GM18499 (cell line): ENCODE data around the gene ALPK3.

ENCODE experiments used
- ATAC-seq: cut with Tn5 transposase; IDR thresholded peaks from one replicate; pipeline ENCODE4 v1.9.1; 2021; ENCODE audit warnings: moderate number of reproducible peaks; ENCODE audit not compliant: insufficient read depth, unreplicated experiment

ALPK3 gene

DNA sequence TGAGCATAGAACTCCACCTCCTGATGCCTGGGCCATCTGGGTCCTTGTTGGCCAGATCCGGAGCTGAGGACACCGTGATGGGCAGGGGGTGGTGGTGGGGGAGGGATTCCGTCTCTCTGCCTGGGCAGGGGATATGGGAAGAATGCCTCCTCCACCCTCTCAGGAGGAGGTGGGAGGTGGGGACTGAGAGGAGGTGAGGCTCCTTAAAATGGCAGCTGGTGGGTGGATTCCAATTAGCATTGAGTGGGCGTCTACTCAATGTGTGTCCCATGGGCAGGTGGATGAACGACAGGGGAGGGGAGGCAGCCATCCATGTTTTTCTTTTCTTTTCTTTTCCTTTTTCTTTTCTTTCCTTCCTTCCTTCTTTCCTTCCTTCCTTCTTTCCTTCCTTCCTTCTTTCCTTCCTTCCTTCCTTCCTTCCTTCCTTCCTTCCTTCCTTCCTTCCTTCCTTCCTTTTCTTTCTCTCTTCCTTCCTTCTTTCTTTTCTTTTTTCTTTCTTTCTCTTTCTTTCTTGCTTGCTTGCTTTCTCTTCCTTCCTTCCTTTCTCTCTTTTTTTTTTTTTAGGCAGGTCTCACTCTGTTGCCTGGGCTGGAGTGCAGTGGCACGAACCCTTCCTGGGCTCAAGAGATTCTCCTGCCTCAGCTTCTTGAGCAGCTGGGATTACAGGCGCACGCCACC, 72.3 kb downstream of the ALPK3 start:
- ATAC-seq = no peak

DNA sequence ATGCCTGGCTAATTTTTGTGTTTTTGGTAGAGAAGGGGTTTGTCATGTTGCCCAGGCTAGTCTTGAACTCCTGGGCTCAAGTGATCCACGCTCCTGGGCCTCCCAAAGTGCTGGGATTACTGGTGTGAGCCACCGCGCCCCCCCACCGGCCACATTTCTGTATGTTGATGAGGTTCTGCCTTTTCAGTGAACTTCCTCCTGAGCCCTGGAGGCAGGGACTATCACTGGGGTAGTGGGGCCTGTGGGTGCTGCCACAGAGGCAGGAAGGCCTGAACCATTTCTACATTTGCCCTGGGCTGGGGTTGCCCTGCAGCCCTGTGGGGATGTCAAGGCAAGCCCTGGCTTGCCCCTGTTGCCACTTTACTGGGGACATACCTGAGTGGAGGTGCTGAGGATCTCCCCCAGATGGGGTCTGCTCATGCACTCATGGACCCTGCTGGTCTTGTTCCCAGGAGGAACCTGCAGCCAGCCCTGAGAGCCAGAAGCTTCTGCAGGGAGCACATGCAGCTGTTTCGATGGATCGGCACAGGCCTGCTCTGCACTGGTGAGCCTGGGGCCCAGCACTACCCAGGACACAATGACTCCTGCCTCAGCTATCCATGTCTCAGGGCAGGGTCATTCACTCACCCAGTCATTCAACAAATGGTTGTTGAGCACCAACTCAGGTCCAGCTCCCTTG, 73.0 kb downstream of the ALPK3 start:
- ATAC-seq = no peak

DNA sequence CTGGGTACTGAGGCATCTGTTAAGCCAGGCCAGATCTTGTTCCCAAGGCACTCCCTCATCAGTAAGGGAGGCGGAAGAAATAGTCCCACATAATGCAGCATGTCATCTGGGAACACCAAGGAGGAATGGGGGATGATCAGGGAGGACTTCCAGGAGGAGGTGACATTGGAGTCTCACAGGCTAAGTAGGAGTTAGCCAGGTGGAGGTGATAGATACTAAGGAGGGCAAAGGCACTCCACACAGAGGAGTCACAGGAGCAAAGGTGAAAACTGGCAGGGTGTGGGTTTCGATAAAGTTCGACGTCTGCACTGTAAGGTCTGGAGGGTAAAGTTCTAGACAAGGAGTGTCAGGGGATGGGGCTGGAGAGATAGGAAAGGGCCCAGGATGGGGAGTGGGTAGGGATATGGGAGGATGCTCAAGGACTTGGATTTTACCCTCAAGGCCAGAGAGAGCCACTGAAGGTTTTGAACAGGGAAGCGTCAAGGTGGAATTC, 73.6 kb downstream of the ALPK3 start:
- ATAC-seq = no peak

GRCh38 chr15:84891339-84891738, 74.2 kb downstream of the ALPK3 start:
- no peak for ATAC-seq

- ATAC-seq = no peak
These were observed 75.7 kb downstream of the ALPK3 start for GRCh38 chr15:84892786-84893307.

DNA sequence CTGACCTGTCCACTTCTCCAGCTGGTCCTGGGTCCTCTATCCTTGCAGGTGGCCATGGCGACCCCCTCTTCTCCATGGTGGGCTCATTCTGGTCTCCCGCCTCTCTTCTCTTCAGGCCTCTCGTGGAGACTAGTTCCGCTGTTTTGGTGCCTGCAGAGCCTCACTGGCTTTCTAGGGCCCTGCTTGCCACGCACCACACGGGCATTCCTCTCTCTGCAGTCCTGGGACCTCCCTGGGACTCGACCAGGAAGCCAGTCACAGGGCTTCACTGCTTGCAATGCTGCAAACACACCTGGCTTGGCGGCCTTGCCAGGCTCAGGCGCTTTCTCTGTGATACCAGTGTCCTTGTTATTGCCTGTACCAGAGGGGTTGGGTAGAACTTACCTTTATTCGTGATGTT, 76.5 kb downstream of the ALPK3 start:
- no peak for ATAC-seq

DNA sequence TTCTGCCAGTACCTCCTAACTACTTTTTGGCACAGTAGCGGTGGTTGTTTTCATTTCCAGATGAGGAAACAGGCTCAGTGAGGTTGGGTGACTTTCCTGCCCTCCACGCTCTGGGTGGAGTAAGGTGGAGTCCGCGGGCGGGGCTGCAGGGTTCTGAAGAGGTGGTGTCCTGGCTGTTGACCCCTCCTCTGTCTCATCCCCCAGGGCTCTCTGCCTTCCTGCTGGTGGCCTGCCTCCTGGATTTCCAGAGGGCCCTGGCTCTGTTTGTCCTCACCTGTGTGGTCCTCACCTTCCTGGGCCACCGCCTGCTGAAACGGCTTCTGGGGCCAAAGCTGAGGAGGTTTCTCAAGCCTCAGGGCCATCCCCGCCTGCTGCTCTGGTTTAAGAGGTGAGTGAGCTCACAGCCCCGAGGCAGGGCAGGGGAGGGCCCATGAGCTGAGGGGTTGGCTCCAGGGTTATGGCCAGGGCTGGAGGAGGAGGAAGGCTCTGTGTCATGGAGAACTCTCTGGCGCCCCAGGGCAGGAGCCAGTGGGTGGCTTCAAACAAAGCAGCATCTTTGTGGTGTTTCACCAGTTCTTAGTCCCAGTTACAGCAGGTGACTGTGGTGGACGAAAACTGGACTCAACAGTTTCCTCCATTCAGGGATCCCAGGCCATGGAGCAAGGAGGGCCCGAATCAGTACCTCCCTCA, 77.7 kb downstream of the ALPK3 start:
- no peak for ATAC-seq

DNA sequence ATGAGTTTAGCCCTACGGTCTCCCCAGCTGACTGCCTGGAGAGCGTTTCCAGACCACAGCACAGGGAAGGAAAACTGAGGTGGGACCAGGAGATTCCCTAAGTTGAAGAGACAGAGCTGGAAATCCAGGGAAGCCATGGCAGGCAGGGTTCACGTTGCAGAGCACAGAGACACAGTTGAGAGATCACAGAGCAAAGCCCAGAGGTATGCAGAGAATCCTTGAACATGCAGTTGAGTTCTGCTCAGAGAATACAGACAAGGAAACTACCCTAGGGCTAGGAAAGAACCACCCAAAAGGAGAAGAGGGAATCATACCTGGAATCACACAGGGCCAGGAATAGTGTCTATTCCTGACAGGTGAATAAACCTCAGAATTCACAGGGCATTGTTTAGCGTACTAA, 81.6 kb downstream of the ALPK3 start:
- no peak for ATAC-seq

GRCh38 chr15:84899750-84900149, 82.6 kb downstream of the ALPK3 start:
- ATAC-seq = no peak

DNA sequence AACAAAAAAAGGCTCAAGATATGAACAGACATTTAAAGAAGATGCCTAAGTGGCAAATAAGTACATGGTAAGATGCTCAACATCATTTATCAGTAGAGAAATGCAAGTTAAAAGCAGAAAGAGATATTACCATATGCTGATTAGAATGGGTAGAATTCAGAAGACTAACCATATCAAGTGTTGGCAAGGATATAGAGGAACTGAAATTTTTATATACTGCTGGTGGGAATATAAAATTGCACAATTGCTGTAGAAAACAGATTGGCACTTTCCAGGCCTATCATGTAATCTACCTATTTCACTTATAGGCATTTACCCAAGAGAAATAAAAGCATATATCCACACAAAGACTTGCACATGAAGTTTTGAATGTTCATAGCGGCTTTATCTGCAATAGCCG, 84.4 kb downstream of the ALPK3 start:
- ATAC-seq = no peak

GRCh38 chr15:84903751-84904150, 86.6 kb downstream of the ALPK3 start:
- no peak for ATAC-seq

- no peak for ATAC-seq
These were observed 87.3 kb downstream of the ALPK3 start for GRCh38 chr15:84904419-84904818.

- no peak for ATAC-seq
These were observed 88.1 kb downstream of the ALPK3 start for GRCh38 chr15:84905016-84905916.

GRCh38 chr15:84907731-84908130, 90.6 kb downstream of the ALPK3 start:
- no peak for ATAC-seq

DNA sequence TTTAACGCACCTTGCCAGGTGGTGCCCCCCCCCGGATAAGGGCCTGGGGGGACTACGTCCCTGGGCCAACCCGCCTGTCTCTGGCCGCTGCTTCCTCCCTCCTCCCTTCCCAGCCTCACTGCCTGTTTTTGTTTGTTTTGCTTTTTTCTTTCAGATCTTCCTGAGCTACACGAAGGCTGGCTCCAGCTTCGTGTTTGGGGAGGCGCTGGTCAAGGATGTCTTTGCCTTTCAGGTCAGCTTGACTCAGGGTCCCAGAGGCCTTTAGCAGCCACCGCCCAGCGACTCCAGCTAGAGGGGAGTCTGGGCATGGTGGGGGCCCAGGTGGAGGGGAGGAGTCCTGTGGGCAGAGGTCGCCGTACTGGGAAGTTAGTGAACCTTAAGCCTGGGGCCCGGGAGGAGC, 91.4 kb downstream of the ALPK3 start:
- ATAC-seq = no peak

GRCh38 chr15:84909029-84909428, 91.9 kb downstream of the ALPK3 start:
- no peak for ATAC-seq

DNA sequence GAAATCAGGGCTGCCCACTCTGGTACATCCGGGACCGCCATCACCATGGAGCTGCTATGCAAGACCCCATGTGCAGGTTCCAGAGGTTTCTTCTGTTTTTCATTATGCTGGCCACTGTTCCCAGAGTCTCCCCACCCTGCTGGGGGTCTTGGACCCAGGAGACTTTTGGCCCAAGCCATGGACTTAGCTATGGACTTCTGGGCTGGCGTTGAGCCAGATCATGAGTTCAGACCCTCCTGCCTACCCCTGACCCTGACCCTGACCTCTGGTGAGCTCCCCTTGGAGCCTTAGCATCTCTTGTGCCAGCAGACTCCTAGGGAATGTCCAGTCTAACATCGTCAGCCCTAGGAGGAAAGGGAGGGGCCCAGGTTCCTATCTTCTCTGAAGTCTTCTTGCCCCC, 92.6 kb downstream of the ALPK3 start:
- ATAC-seq = no peak

GRCh38 chr15:84910928-84911623, 93.9 kb downstream of the ALPK3 start:
- ATAC-seq = no peak

DNA sequence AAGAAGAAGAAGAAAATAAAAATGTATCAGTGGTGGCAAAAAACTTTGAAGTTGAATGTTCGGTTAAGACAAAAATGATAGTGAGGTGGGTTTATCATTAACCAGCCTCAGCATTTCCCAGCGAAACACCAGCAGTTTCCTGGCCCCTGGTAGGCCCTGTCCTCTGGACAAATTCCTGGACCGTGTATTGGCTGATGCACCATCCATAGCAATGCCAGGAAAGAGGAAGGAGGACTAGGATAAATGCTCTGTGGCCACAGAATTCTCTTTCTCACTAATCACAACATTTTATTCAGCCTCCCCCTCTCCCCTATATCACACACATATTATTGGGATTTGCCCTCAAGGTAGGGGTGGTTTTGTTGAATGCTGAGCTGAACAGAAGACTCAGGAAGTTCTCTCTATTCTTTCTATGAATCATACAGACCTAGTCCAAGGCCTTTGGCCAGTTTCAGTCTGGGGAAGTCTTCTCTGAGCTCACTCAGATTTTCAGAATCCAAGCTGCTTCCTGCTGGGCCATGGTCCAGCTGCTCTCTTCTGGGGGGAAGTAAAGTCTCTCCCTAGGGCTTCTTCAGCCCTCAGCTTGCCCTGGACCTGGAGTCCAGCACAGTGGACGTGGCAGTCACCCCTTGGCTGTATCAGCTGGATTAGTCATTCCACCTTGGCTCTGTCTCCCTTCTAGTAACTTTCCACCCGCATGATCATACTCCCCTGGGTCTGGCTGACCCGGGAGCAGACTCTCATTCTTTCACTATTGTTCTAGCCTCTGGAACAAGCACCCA, 94.9 kb downstream of the ALPK3 start:
- ATAC-seq = no peak
